ENCODE data around the gene LY9.

The LY9 gene

GRCh38 chr1:160837558-160838205, 41.7 kb downstream of the LY9 start:
- TF ChIP-seq ZFX (IDR thresholded peaks at IDR 0.05; ENCODE audit: borderline replicate concordance) = no peak
- TF ChIP-seq CTCF (IDR thresholded peaks at IDR 0.05) = no peak
- H3K27ac ChIP-seq = no peak overlapping the region

GRCh38 chr1:160838888-160839287, 42.9 kb downstream of the LY9 start:
- no peak overlapping the region for H3K27ac ChIP-seq
- TF ChIP-seq CTCF (IDR thresholded peaks at IDR 0.05) (no peak), ZFX (IDR thresholded peaks at IDR 0.05; ENCODE audit: borderline replicate concordance) (no peak)

- H3K27ac ChIP-seq = no peak overlapping the region
- no peak for TF ChIP-seq CTCF (IDR thresholded peaks at IDR 0.05)
- TF ChIP-seq ZFX (IDR thresholded peaks at IDR 0.05; ENCODE audit: borderline replicate concordance) = no peak
These were observed 43.8 kb downstream of the LY9 start for GRCh38 chr1:160839746-160840145.

GRCh38 chr1:160841079-160841478, 45.1 kb downstream of the LY9 start:
- TF ChIP-seq ZFX (IDR thresholded peaks at IDR 0.05; ENCODE audit: borderline replicate concordance) (no peak), CTCF (IDR thresholded peaks at IDR 0.05) (no peak)

GRCh38 chr1:160844447-160845232, 48.7 kb downstream of the LY9 start:
- H3K27ac ChIP-seq = no peak overlapping the region
- TF ChIP-seq CTCF (IDR thresholded peaks at IDR 0.05) (no peak), ZFX (IDR thresholded peaks at IDR 0.05; ENCODE audit: borderline replicate concordance) (no peak)

More at GRCh38 chr1:160841079-160841478, 45.1 kb downstream of the LY9 start:
- no peak overlapping the region for H3K27ac ChIP-seq

GRCh38 chr1:160846281-160846680, 50.3 kb downstream of the LY9 start:
- TF ChIP-seq CTCF (IDR thresholded peaks at IDR 0.05) (no peak), ZFX (IDR thresholded peaks at IDR 0.05; ENCODE audit: borderline replicate concordance) (no peak)
- no peak overlapping the region for H3K27ac ChIP-seq

- TF ChIP-seq ZFX (IDR thresholded peaks at IDR 0.05; ENCODE audit: borderline replicate concordance) = no peak
- TF ChIP-seq CTCF (IDR thresholded peaks at IDR 0.05) = no peak
- no peak overlapping the region for H3K27ac ChIP-seq
These were observed 54.6 kb downstream of the LY9 start for GRCh38 chr1:160850541-160850940.
